DMS53 (cell line): ENCODE data around the gene PHF21B.
A peak's percentile ranks its signal among the peaks of the same experiment; 100 is the strongest.

Experiments
- DNase-seq: peaks from one replicate; lab custom pipeline; 2025; lab: John Stamatoyannopoulos, UW

The PHF21B gene

DNA sequence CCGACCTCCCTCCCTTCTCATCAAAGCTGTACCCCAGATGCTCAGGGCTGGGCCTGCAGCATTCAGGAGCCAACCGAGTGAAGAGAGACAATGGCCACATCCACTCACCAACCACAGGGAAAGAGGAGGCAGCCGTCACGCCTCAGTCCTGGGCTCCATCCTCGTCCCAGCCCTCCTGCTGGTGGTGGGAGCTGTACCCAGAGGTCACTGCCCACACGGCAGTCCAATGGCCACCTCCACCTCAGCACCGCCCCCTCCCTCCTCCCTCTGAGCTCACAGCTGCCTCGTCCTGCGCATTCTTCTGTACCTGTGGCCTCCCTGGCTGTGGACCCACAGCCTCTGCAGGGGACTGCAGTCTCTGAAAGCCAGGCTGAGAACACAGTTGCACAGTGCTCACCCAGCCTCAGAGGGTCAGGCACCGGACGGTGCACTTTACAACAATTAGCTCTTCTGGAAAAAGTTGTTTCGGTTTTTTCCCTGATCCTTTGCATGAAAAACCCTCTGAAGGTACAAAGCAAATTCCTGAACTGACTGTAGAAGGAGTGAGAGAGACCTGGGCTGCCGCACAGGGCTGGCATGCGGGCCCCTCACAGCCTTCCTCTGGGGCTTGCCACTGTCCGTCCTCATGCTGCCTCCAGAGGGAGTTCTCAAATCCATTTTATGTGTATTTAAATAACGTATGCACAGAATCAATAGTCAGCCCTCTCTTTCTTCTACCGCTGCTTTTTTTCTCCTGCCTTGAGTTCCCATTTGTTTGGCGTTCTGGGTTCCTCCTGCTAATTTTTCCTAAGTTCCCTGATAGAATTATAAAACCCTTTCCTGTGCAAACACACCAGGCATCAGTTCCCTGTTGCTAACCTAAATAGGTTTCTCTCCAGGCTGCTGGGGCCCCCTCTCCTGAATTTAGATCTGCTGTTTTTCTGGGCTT, 52.7 kb downstream of the PHF21B start:
- DNase-seq: peak; percentile 6

DNA sequence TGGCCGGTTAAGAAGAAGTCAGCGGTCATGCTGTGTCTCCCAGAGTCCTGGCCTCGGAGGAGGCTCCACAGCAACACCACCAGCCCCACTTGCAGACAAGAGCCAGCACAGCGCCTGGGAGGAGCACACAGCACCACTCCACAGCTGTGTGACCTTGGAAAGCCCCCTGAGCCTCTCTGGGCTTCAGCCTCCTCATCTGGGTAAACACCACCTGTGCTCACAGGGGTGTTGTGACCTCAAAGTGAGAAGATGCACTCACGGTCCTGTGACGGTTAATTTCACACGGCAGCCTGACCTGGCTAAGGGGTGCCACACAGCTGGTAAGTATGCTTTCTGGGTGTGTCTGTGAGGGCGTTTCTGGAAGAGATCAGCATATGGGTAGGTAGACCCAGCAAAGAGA, 54.7 kb downstream of the PHF21B start:
- DNase-seq: no peak

- no peak for DNase-seq
Measured at GRCh38 chr22:44954149-44954548, 55.7 kb downstream of the PHF21B start.

DNA sequence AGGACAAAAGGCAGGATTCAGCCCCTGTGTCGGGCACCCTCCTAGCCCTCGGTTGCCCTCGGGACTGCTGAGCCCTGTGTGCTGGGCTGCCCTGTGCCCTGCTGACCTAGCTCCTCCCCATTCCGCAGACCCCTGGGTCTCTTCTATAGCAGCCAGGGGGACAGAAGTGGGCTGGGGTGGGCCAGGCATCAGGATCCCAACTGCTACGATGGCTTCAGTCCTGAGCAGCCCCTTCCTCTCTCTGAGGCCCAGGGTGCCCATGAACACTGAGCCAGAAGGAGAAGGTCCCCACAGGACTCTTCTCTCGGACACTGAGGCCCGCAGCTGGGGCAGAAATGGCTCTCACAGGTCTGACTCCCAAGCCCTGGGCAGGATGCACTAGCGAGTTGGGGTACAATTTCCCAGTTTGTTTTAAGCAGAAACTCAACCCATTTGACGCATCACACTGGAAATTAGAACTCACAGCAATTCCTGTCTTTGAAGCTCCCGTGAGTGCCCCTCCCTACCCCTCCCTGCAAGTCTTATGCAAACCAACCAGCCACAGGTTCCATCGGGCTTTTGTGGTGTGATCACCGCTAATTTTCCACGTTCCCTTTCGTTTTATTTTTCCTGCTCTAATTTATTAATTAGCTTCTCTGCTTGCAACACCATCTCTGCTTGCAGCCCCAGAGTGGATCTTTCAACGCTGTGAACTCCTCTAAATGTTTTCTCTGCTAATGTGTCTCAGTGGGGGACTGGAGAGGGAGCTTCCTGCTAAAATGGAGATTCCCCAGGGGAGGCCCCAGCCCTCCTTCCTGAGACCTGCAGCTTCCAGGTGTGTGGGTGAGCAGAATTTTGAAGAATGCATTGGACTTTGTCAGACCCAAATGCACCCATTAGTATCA, 56.7 kb downstream of the PHF21B start:
- no peak for DNase-seq

- no peak for DNase-seq
Measured at GRCh38 chr22:44951510-44951816, 58.3 kb downstream of the PHF21B start.

GRCh38 chr22:44950806-44951509, 58.8 kb downstream of the PHF21B start:
- DNase-seq: no peak

DNA sequence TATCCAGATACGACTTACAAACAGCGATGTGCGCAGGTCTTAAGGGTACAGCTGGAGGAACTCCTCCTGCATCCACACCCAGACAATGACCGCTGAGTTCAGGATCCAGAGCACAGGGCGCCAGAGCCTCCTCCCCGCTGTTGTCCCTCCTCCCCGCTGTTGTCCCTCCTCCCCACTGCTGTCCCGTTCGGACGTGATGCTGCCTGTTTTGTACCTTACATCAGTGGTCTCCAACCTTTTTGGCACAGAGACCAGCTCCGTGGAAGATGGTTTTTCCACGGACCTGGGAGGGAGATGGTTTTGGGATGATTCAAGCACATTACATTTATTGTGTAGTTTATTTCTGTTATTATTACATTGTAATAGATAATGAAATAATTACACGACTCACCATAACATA, 62.0 kb downstream of the PHF21B start:
- no peak for DNase-seq

- no peak for DNase-seq
Measured at GRCh38 chr22:44947049-44947448, 62.8 kb downstream of the PHF21B start.

- DNase-seq: peak; percentile 5
Measured at GRCh38 chr22:44944883-44945601, 64.8 kb downstream of the PHF21B start.

GRCh38 chr22:44943701-44944324, 66.0 kb downstream of the PHF21B start:
- no peak for DNase-seq

DNA sequence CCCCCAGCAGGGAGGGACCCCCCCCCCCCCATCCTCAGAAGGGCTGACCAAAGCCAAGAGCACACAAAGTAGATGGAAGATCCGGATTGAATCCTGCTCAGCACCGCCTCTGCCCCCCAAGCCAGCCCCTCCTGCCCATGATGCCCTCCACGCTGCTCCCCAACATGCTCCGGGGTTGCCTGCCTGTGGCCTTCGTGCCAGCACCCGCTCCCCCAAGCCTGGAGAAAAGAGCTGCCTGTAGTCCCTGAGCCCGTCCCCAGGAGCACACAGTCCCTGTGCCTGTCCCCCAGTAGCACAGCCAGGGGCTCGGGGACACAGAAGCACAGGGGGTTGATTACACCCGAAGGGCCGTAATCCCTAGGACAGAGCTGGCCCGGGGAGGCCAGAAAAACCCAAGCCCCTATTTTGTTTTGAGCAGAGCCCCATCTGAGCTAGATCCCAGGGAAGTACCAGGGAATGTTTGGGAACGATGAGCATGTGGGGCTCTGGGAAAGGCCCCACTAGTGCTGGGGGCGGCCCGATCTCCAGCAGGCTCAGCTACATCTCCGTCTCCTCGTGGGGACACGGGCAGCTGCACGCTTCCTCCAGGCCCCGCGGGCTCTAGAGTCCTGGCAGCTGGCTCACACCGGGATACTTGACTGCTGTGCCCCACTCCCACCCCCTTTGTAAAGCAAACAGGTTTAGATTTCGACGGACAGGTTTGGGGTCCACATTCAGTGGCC, 66.7 kb downstream of the PHF21B start:
- no peak for DNase-seq

GRCh38 chr22:44942056-44942455, 67.7 kb downstream of the PHF21B start:
- no peak for DNase-seq

GRCh38 chr22:44941207-44941606, 68.6 kb downstream of the PHF21B start:
- no peak for DNase-seq

GRCh38 chr22:44940130-44940529, 69.7 kb downstream of the PHF21B start:
- DNase-seq: no peak

DNA sequence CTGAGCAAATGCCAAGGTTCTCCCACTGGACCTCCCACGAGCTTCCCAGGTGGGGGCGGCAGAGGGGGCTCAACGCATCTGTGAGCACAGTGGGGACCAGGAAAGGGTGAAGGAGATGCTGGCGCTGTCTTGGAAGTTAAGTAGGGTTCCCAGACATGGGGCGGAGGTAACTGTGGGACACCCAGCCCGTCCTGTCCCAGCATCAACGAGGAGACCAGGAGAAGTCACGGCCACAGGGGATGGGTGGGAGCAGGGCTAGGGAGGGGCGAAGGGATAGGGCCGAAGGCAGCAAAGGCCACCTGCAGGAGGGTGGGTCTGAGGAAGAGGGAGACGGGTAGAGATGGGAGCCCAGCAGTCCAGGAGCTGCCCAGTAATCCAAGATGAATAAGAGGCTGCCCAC, 70.4 kb downstream of the PHF21B start:
- DNase-seq: no peak

DNA sequence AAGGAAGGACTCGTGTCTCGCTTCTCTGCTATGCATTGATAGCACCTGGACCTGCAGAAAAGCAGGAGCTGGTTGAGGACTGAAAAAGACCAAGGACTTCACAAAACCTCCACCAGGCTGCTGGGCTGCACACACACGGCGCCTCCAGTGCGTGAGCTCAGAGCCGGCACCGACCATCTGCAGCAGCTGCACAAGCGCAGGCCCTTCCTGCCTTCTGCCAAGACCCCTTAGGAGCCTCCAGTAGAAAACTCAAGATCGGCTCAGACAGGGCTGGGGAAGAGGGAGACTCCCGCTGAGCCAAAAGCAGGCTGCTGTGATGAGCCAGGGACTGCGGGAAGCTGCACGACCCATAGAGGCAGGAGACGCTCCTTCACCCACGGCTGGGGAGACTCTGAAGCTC, 70.9 kb downstream of the PHF21B start:
- no peak for DNase-seq

- no peak for DNase-seq
Measured at GRCh38 chr22:44937216-44937615, 72.6 kb downstream of the PHF21B start.

- DNase-seq: no peak
Measured at GRCh38 chr22:44936201-44936600, 73.6 kb downstream of the PHF21B start.

- DNase-seq: no peak
Measured at GRCh38 chr22:44935724-44936123, 74.1 kb downstream of the PHF21B start.

- peak; percentile 27 for DNase-seq
Measured at GRCh38 chr22:44934454-44934735, 75.4 kb downstream of the PHF21B start.
